ENCODE results near the gene TFAP2E. TPM values are rescaled to one million over a fixed set of nuclear protein-coding genes. Genes with fewer than 3 reads are reported as not detected.

Gene TFAP2E
- total RNA-seq, 1 experiment from 2014 or later = 6.1 TPM

GRCh38 chr1:35589516-35590427 is 16.7 kb downstream of the TFAP2E start:
- no TSS peak for BruUV-seq (replicated peaks)
- no peak overlapping the region for H3K9ac ChIP-seq (ENCODE audit: low read length)
- no peak overlapping the region for H3K4me3 ChIP-seq (replicated peaks in 1 of 2; ENCODE audit: low read depth in 1 of 2, low read length in 2 of 2)
- H3K4me2 ChIP-seq (ENCODE audit: low read length) = no peak overlapping the region
- H3K9me3 ChIP-seq (ENCODE audit: control insufficient read depth in 1 of 2, insufficient read depth in 1 of 2, low read depth in 1 of 2, low read length in 2 of 2) = no peaks in the 10 kb centered on the region
- no peaks in the 10 kb centered on the region for H3K79me2 ChIP-seq (ENCODE audit: insufficient read depth, low read length)
- ATAC-seq = no peak
- no peak overlapping the region for H3K27ac ChIP-seq (ENCODE audit: low read depth, low read length)
- ChIA-PET RAD21 (ENCODE audit: low non-redundant PET in 1 of 2, low total read pairs in 2 of 2, uncharacterized antibody in 2 of 2, unreplicated experiment in 2 of 2) (no interaction called here), POLR2A (no interaction called here), CTCF (no interaction called here)
- no peaks in the 10 kb centered on the region for H3K9me2 ChIP-seq (ENCODE audit: insufficient read depth)
- no peaks in the 10 kb centered on the region for H3K4me1 ChIP-seq (ENCODE audit: control insufficient read depth in 1 of 2, insufficient read depth in 2 of 2, low read length in 2 of 2)
- no peak for DNase-seq (ENCODE audit: low read depth, low spot score)
- no peak overlapping the region for H2AFZ ChIP-seq (ENCODE audit: low read depth, low read length, poor library complexity, severe bottlenecking)
- H3K36me3 ChIP-seq (ENCODE audit: control insufficient read depth in 1 of 2, insufficient read depth in 2 of 2, low read length in 2 of 2) = peaks cover 0 to 8% of the 10 kb centered on the region in 2 experiments; a peak in 1 of 4 replicates
- H3K27me3 ChIP-seq (ENCODE audit: insufficient read depth, low read length) = no peaks in the 10 kb centered on the region
- no peaks in the 10 kb centered on the region for H4K20me1 ChIP-seq (ENCODE audit: insufficient read depth)
- intact Hi-C loops (cut with micrococcal nuclease) = no loop called here
- TF ChIP-seq ATF3 (IDR thresholded peaks at IDR 0.05) (no peak), RAD21 (IDR thresholded peaks at IDR 0.05; ENCODE audit: low read depth) (no peak), SP1 (IDR thresholded peaks at IDR 0.05; ENCODE audit: low read depth) (no peak), CTCF (IDR thresholded peaks at IDR 0.05 in 2 of 3, conservative IDR thresholded peaks at IDR 0.05 in 1 of 3; ENCODE audit: borderline replicate concordance in 1 of 3, insufficient read depth in 1 of 3, low read depth in 2 of 3, low read length in 2 of 3) (no peak), EZH2phosphoT487 (IDR thresholded peaks at IDR 0.05; ENCODE audit: borderline replicate concordance) (no peak), POLR2A (IDR thresholded peaks at IDR 0.05; ENCODE audit: borderline replicate concordance, extremely low read depth, insufficient read depth, insufficient read length) (no peak)

Measured in HCT116 (cell line).